Fibroblast of lung (primary cell): Measurements from ENCODE around the gene IL2RG.

Experiments
- CTCF ChIP-seq, 2 donors: IDR thresholded peaks in 1 of 2; conservative IDR thresholded peaks in 1 of 2; 1 replicate in 1 of 2; 2 replicates in 1 of 2; pipeline ENCODE4 v1.5.1; 2011 to 2012; ENCODE audit warnings: low read length in 2 of 2, control low read depth in 1 of 2, inconsistent platforms in 1 of 2, low read depth in 1 of 2, mild to moderate bottlenecking in 1 of 2
- EZH2 ChIP-seq: IDR thresholded peaks from 2 replicates; pipeline ENCODE4 v1.5.1; 2012; ENCODE audit warnings: low read length, control low read depth, mild to moderate bottlenecking; ENCODE audit errors: missing control alignments

DNA sequence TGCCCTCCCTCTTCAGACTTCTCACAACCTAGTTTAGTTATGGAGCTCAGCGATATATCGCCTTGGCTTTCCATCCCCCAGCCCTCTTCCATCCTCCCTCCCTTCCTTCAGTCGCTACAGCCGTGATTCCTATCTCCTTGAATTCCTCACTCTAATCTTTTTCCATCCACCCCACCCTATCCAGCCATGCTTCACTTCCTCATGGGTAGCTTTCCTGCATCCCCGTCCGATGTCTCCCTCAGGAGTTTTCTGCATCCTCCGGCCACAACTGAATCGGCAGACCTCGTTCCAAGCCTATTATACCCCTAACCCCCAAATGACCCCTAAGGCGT, 43.7 kb downstream of the IL2RG start:
- no peak for TF ChIP-seq CTCF (conservative IDR thresholded peaks at IDR 0.05 in 1 of 2, IDR thresholded peaks at IDR 0.05 in 1 of 2; ENCODE audit: low read depth in 1 of 2, low read length in 2 of 2)
- TF ChIP-seq EZH2, result no peak
